ENCODE data around the gene MORC4.

The MORC4 gene

GRCh38 chrX:106901781-106902219 is 98.2 kb downstream of the MORC4 start:
- TF ChIP-seq MAX (IDR thresholded peaks at IDR 0.05; ENCODE audit: low read depth, low read length): no peak
- no peak for TF ChIP-seq POLR2A (IDR thresholded peaks at IDR 0.05; ENCODE audit: extremely low read depth, insufficient read length)
- TF ChIP-seq MYC (IDR thresholded peaks at IDR 0.05; ENCODE audit: low read depth, low read length): no peak
- TF ChIP-seq CTCF (IDR thresholded peaks at IDR 0.05; ENCODE audit: low read depth, low read length): no peak
- no peak for DNase-seq (ENCODE audit: low read depth)
- H3K4me3 ChIP-seq (ENCODE audit: low read depth, low read length): no peak overlapping the region

- TF ChIP-seq MYC (IDR thresholded peaks at IDR 0.05; ENCODE audit: low read depth, low read length): no peak
- TF ChIP-seq MAX (IDR thresholded peaks at IDR 0.05; ENCODE audit: low read depth, low read length): no peak
- TF ChIP-seq POLR2A (IDR thresholded peaks at IDR 0.05; ENCODE audit: extremely low read depth, insufficient read length): no peak
- TF ChIP-seq CTCF (IDR thresholded peaks at IDR 0.05; ENCODE audit: low read depth, low read length): no peak
- no peak for DNase-seq (ENCODE audit: low read depth)
- H3K4me3 ChIP-seq (ENCODE audit: low read depth, low read length): no peak overlapping the region
Observed at GRCh38 chrX:106901341-106901740, 98.7 kb downstream of the MORC4 start.

GRCh38 chrX:106899841-106900240 is 100.2 kb downstream of the MORC4 start:
- TF ChIP-seq POLR2A (IDR thresholded peaks at IDR 0.05; ENCODE audit: extremely low read depth, insufficient read length): no peak
- DNase-seq (ENCODE audit: low read depth): no peak
- H3K4me3 ChIP-seq (ENCODE audit: low read depth, low read length): no peak overlapping the region

- no peak for DNase-seq (ENCODE audit: low read depth)
- H3K4me3 ChIP-seq (ENCODE audit: low read depth, low read length): no peak overlapping the region
- no peak for TF ChIP-seq POLR2A (IDR thresholded peaks at IDR 0.05; ENCODE audit: extremely low read depth, insufficient read length)
- no peak for TF ChIP-seq MYC (IDR thresholded peaks at IDR 0.05; ENCODE audit: low read depth, low read length)
- TF ChIP-seq MAX (IDR thresholded peaks at IDR 0.05; ENCODE audit: low read depth, low read length): no peak
Observed at GRCh38 chrX:106899276-106899675, 100.7 kb downstream of the MORC4 start.

GRCh38 chrX:106898462-106898861 is 101.5 kb downstream of the MORC4 start:
- peak; percentile 50 for DNase-seq (ENCODE audit: low read depth)

GRCh38 chrX:106897259-106897658 is 102.8 kb downstream of the MORC4 start:
- no peak for TF ChIP-seq MAX (IDR thresholded peaks at IDR 0.05; ENCODE audit: low read depth, low read length)
- no peak for TF ChIP-seq POLR2A (IDR thresholded peaks at IDR 0.05; ENCODE audit: extremely low read depth, insufficient read length)
- no peak for TF ChIP-seq CTCF (IDR thresholded peaks at IDR 0.05; ENCODE audit: low read depth, low read length)
- TF ChIP-seq MYC (IDR thresholded peaks at IDR 0.05; ENCODE audit: low read depth, low read length): no peak
- no peak for DNase-seq (ENCODE audit: low read depth)
- no peak overlapping the region for H3K4me3 ChIP-seq (ENCODE audit: low read depth, low read length)

More at GRCh38 chrX:106898462-106898861, 101.5 kb downstream of the MORC4 start:
- TF ChIP-seq POLR2A (IDR thresholded peaks at IDR 0.05; ENCODE audit: extremely low read depth, insufficient read length) (no peak), CTCF (IDR thresholded peaks at IDR 0.05; ENCODE audit: low read depth, low read length) (peak; percentile 21)
- H3K4me3 ChIP-seq (ENCODE audit: low read depth, low read length): no peak overlapping the region

GRCh38 chrX:106894978-106895452 is 105.0 kb downstream of the MORC4 start:
- no peak for DNase-seq (ENCODE audit: low read depth)
- no peak overlapping the region for H3K4me3 ChIP-seq (ENCODE audit: low read depth, low read length)
- TF ChIP-seq POLR2A (IDR thresholded peaks at IDR 0.05; ENCODE audit: extremely low read depth, insufficient read length) (no peak), CTCF (IDR thresholded peaks at IDR 0.05; ENCODE audit: low read depth, low read length) (no peak), MYC (IDR thresholded peaks at IDR 0.05; ENCODE audit: low read depth, low read length) (no peak), MAX (IDR thresholded peaks at IDR 0.05; ENCODE audit: low read depth, low read length) (no peak)

Data from NB4 (cell line).